GM10248 (cell line): ENCODE data around the gene RBMS2.

Experiments used
- CTCF ChIA-PET: fragments of 300-600 bp; sonication (Branson Sonifier 250); formaldehyde crosslinking; extraction: SDS; loops from one replicate; lab custom pipeline; 2021; ENCODE audit warnings: antibody characterized with exemption; lab: Yijun Ruan, JAX
- POLR2A ChIA-PET: fragments of 350-650 bp; sonication (Branson Sonifier 250); formaldehyde crosslinking; extraction: SDS; loops from one replicate; lab custom pipeline; 2020; ENCODE audit warnings: antibody characterized with exemption; lab: Yijun Ruan, JAX
- DNase-seq: peaks from one replicate; pipeline ENCODE4 v3.0.0; 2012; ENCODE audit errors: extremely low spot score
- CTCF ChIP-seq: IDR thresholded peaks from 2 replicates; pipeline ENCODE4 v1.5.1; 2012; ENCODE audit warnings: mild to moderate bottlenecking, low read depth; ENCODE audit errors: extremely low read depth, missing control alignments, control extremely low read depth

Gene RBMS2

GRCh38 chr12:56530390-56531055 lies 8.9 kb downstream of the RBMS2 start:
- TF ChIP-seq CTCF, result no peak
- DNase-seq, result no peak
- CTCF ChIA-PET, result interaction anchor here (0.8 to 2.5 kb wide), 9 partner anchors 8 to 42 kb away, joined by 3 to 9 read pairs (median 3); partner anchors contain the start of gene RBMS2
- POLR2A ChIA-PET, result interaction anchor here (0.6 kb wide), 1 partner anchor 10 kb away, joined by 7 read pairs; no protein-coding TSS in a partner anchor

- POLR2A ChIA-PET, result no interaction called here
- TF ChIP-seq CTCF, result no peak
- CTCF ChIA-PET, result no interaction called here
- no peak for DNase-seq
Observed at GRCh38 chr12:56537546-56537945, 15.9 kb downstream of the RBMS2 start.

GRCh38 chr12:56541631-56542030 lies 20.0 kb downstream of the RBMS2 start:
- no peak for DNase-seq
- ChIA-PET POLR2A (no interaction called here), CTCF (interaction anchor here (0.9 to 2.9 kb wide), 4 partner anchors 12 to 32 kb away, joined by 3 to 13 read pairs (median 4); no protein-coding TSS in a partner anchor)
- no peak for TF ChIP-seq CTCF

- ChIA-PET CTCF (interaction anchor here (1.0 to 1.2 kb wide), 2 partner anchors 12 to 13 kb away, joined by 3 to 4 read pairs; no protein-coding TSS in a partner anchor), POLR2A (interaction anchor here (0.7 kb wide), 1 partner anchor 28 kb away, joined by 3 read pairs; no protein-coding TSS in a partner anchor)
- DNase-seq, result no peak
Observed at GRCh38 chr12:56542164-56542563, 20.5 kb downstream of the RBMS2 start.

GRCh38 chr12:56545023-56545604 lies 23.5 kb downstream of the RBMS2 start:
- no peak for TF ChIP-seq CTCF
- CTCF ChIA-PET, result interaction anchor here (1.5 to 2.2 kb wide), 3 partner anchors 14 to 31 kb away, joined by 3 to 9 read pairs (median 6); no protein-coding TSS in a partner anchor
- POLR2A ChIA-PET, result no interaction called here
- no peak for DNase-seq

More at GRCh38 chr12:56542164-56542563, 20.5 kb downstream of the RBMS2 start:
- TF ChIP-seq CTCF, result no peak

GRCh38 chr12:56546680-56547079 lies 25.1 kb downstream of the RBMS2 start:
- no peak for TF ChIP-seq CTCF
- ChIA-PET CTCF (interaction anchor here (1.0 kb wide), 1 partner anchor 34 kb away, joined by 3 read pairs; no protein-coding TSS in a partner anchor), POLR2A (no interaction called here)
- DNase-seq, result no peak
